Gastroesophageal sphincter (tissue), 4 donors: Measurements from ENCODE around the gene FHIT. TPM values are rescaled to one million over a fixed set of nuclear protein-coding genes. Genes with fewer than 3 reads are reported as not detected.

Source experiments
- ATAC-seq: fragments of 150-250 bp; one replicate; pipeline ENCODE4 v1.9.1; 2016; ENCODE audit warnings: mild to moderate bottlenecking, moderate library complexity
- H3K27ac ChIP-seq, 4 donors: fragments of 200-600 bp; sonication (generic) in 3 of 4; 1 replicate in 3 of 4; 2 replicates in 1 of 4; pipeline ENCODE4 v1.5.1; 2016 to 2019
- H3K27me3 ChIP-seq: fragments of 200-600 bp; sonication (generic); one replicate; pipeline ENCODE4 v1.5.1; 2019
- H3K36me3 ChIP-seq, 2 donors: fragments of 200-600 bp; sonication (generic); one replicate each; pipeline ENCODE4 v1.5.1; 2019; ENCODE audit warnings: control low read depth in 1 of 2
- H3K4me1 ChIP-seq, 3 donors: fragments of 200-600 bp; sonication (generic); 1 replicate in 2 of 3; 2 replicates in 1 of 3; pipeline ENCODE4 v1.5.1; 2016 to 2019; ENCODE audit warnings: control low read depth in 2 of 3
- H3K4me3 ChIP-seq, 2 donors: fragments of 200-600 bp; sonication (generic); one replicate each; pipeline ENCODE4 v1.5.1; 2019; ENCODE audit warnings: mild to moderate bottlenecking in 1 of 2, moderate library complexity in 1 of 2
- H3K9me3 ChIP-seq, 3 donors: fragments of 200-600 bp; sonication (generic); one replicate each; pipeline ENCODE4 v1.5.1; 2017 to 2019; ENCODE audit warnings: control low read depth in 2 of 3
- EP300 ChIP-seq: sonication (generic); formaldehyde crosslinking; IDR thresholded peaks from one replicate; pipeline ENCODE4 v1.6.1; 2017; ENCODE audit warnings: antibody characterized with exemption, mild to moderate bottlenecking
- POLR2A ChIP-seq, 2 donors: fragments of 450-650 bp; IDR thresholded peaks; one replicate each; pipeline ENCODE4 v1.6.1; 2017; ENCODE audit warnings: antibody characterized with exemption in 2 of 2, mild to moderate bottlenecking in 2 of 2, moderate library complexity in 1 of 2
- POLR2AphosphoS5 ChIP-seq: sonication (generic); formaldehyde crosslinking; IDR thresholded peaks from one replicate; pipeline ENCODE4 v1.6.1; 2017; ENCODE audit warnings: antibody characterized with exemption
- WGBS, 2 donors: methylation state at CpG; one replicate each; pipeline ENCODE4 v1.1.5; 2018; ENCODE audit warnings: low coverage in 1 of 2; 5-methylcytosine and 5-hydroxymethylcytosine counted together
- total RNA-seq, 4 donors: library from RNA; depleted of rRNA; stranded (reverse); fragments of >200 nt; gene quantifications; one replicate each; pipeline ENCODE4 v1.1.0, GENCODE V29; 2016
- TF ChIP-seq, protein P1 (sequence below), 4 experiments: fragments of 200-600 bp in 2 of 4; fragments of 450-650 bp in 2 of 4; sonication (generic) in 1 of 4; IDR thresholded peaks; one replicate each; pipeline ENCODE4 v1.5.1; 2017 to 2019; ENCODE audit warnings: antibody characterized with exemption in 4 of 4, mild to moderate bottlenecking in 2 of 4, moderate library complexity in 2 of 4

Gene FHIT
- total RNA-seq, 4 donors from 2014 or later: 1.4 to 7.3 (median 3.9) TPM

DNA sequence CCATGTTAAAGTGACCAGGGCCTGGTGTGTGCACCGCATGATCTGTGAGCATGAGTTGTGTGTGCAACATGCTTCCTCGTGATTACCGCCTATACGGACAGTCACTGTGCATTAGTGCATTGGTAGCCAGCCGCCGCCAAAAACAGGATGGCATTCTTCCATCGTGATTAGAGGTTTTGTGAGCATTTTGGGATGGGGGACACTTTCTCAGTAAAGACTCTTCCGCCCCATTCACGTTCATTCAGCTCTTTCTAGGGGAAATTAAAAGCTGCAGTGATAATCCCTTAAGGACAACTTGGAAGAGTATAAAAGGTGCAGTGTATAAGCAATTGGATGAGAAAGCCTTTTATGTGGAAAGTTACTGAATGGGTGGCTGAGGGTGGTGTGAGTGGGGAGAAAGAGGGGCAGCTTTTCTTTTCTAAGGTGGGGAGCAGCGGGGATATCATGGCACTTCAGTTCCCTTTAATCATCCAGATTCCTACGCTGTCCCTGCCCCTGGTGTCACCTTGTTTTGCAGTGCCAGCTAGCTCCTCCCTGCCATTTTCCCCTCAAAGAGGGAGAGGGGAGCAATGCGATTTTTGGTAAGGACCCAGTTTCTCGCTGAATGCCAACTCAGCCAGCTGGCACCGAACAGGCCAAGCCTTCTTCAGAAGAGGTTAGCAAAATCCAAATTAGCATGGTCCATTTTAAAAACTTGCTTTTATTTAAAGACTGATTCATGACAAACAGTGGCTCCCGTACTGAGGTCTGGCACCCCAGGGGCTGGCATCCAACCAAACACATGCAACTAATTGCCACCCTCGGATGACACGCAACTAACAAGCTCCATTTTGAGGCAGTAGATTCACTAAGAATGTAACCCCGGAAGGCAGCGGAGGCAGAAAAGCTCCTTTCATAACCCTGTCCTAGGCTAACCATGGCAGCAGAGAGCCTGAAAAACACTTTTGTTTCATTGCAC is 447.8 kb downstream of the FHIT start:
- Histone ChIP-seq H3K36me3 (no peaks in the 10 kb centered on the region), H3K27me3 (no peaks in the 10 kb centered on the region), H3K4me1 (no peaks in the 10 kb centered on the region), H3K9me3 (no peaks in the 10 kb centered on the region), H3K4me3 (no peak overlapping the region), H3K27ac (no peak overlapping the region)
- no peak for TF ChIP-seq POLR2AphosphoS5
- TF ChIP-seq POLR2A (IDR thresholded peaks at IDR 0.05): no peak
- TF ChIP-seq EP300: no peak
- TF ChIP-seq, protein P1, sequence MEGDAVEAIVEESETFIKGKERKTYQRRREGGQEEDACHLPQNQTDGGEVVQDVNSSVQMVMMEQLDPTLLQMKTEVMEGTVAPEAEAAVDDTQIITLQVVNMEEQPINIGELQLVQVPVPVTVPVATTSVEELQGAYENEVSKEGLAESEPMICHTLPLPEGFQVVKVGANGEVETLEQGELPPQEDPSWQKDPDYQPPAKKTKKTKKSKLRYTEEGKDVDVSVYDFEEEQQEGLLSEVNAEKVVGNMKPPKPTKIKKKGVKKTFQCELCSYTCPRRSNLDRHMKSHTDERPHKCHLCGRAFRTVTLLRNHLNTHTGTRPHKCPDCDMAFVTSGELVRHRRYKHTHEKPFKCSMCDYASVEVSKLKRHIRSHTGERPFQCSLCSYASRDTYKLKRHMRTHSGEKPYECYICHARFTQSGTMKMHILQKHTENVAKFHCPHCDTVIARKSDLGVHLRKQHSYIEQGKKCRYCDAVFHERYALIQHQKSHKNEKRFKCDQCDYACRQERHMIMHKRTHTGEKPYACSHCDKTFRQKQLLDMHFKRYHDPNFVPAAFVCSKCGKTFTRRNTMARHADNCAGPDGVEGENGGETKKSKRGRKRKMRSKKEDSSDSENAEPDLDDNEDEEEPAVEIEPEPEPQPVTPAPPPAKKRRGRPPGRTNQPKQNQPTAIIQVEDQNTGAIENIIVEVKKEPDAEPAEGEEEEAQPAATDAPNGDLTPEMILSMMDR (IDR thresholded peaks at IDR 0.05): no peak
- ATAC-seq: no peak
- 88% methylated on average over 7 to 16 of the region's 19 CpGs for WGBS, 2 donors

DNA sequence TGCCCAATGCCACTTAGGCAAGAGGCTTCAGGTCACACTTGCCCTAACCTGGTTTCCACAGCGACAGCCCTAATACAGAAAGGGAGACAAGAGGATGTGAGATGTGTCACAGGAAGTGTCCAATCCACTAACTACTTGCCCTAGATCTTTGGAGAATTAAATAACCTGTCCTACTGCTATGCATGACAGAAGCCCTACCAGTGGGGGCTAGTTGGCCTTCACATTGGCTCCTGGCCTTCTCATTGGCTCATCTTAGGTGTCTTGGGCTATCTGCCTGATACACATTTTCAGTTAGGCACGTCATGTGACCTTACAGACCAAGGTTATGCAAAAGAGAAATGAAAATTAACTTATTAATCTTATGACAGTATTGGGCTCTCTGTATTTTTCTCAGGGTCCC is 449.9 kb downstream of the FHIT start:
- Histone ChIP-seq H3K4me3 (no peak overlapping the region), H3K36me3 (no peaks in the 10 kb centered on the region), H3K27me3 (no peaks in the 10 kb centered on the region), H3K27ac (no peak overlapping the region), H3K4me1 (no peaks in the 10 kb centered on the region), H3K9me3 (no peaks in the 10 kb centered on the region)
- 69 to 90% methylated on average over 1 to 2 of the region's 2 CpGs for WGBS, 2 donors
- no peak for ATAC-seq
- TF ChIP-seq, protein P1 (IDR thresholded peaks at IDR 0.05): no peak
- TF ChIP-seq POLR2AphosphoS5: no peak
- TF ChIP-seq EP300: no peak
- no peak for TF ChIP-seq POLR2A (IDR thresholded peaks at IDR 0.05)

DNA sequence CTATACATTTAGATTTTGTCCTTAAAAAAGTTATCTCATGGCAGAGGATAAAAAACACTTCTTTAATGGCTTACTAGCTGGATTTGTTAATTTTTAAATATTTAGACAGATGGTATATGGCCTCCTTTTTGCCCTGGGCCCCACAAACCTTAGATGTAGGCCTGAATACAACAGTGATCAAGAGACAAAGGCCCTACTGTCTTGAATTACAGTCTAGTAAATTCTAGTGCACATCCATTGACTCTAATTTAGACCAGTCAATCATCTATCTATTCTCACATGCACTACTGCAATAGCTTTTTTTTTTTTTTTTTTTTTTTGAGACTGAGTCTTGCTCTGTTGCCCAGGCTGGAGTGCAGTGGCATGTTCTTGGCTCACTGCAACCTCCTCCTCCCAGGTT is 452.8 kb downstream of the FHIT start:
- ATAC-seq: no peak
- no peaks in the 10 kb centered on the region for H3K9me3 ChIP-seq
- TF ChIP-seq POLR2AphosphoS5 (no peak), EP300 (no peak), POLR2A (IDR thresholded peaks at IDR 0.05) (no peak)
- TF ChIP-seq, protein P1 (IDR thresholded peaks at IDR 0.05): no peak

DNA sequence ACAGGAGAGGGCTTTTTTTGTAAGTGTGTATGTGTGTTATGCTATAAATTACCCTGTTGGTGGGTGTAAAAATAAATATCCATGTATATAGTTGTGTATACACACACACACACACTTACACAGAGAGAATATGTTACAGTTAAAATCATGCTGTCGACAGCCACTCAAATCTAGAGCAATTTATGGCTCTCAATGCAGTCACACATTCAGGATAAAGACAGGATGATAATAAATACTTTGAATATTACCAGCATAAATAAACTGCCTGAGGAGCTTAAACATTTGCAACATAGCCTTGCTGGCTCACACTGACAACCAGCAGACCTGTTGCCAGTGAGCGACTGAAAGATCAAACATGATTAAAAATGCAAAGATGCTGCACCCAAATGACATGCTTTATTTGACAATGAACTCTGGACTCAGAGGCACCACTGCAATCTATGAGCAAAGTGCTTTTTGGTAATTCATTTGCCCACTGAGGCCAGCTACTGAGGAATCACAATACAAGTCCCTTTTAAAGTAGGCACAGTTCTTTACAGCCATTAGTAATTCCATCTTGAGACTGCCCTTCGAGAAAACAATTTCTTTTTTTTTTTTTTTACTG is 458.9 kb downstream of the FHIT start:
- Histone ChIP-seq H3K4me1 (no peaks in the 10 kb centered on the region), H3K27ac (no peak overlapping the region), H3K36me3 (no peaks in the 10 kb centered on the region), H3K27me3 (no peaks in the 10 kb centered on the region), H3K9me3 (no peaks in the 10 kb centered on the region), H3K4me3 (no peak overlapping the region)
- no peak for ATAC-seq
- TF ChIP-seq EP300: no peak
- TF ChIP-seq POLR2AphosphoS5: no peak
- no peak for TF ChIP-seq POLR2A (IDR thresholded peaks at IDR 0.05)
- TF ChIP-seq, protein P1 (IDR thresholded peaks at IDR 0.05): no peak
- WGBS, 2 donors: 51 to 52% methylated on average over 3 of the region's 3 CpGs

More for the DNA sequence above, 452.8 kb downstream of the FHIT start:
- no peak overlapping the region for H3K27ac ChIP-seq
- H3K4me3 ChIP-seq: no peak overlapping the region
- no peaks in the 10 kb centered on the region for H3K27me3 ChIP-seq
- no peaks in the 10 kb centered on the region for H3K4me1 ChIP-seq
- H3K36me3 ChIP-seq: no peaks in the 10 kb centered on the region
